Karpas-422 (cell line): ENCODE measurements around the gene TUBB2B. TPM values are rescaled to one million over a fixed set of nuclear protein-coding genes. Genes with fewer than 3 reads are reported as not detected.
A peak's percentile ranks its signal among the peaks of the same experiment; 100 is the strongest.
"Not testable (repeated sequence)": the region's sequence is repeated elsewhere in the genome, so short reads cannot be mapped to it uniquely, and the experiment has no call there.

ENCODE experiments used
- DNase-seq: peaks from one replicate; pipeline ENCODE4 v3.0.0-alpha.2; 2015
- H2AFZ ChIP-seq: fragments of 200-600 bp; sonication (generic); 2 replicates; pipeline ENCODE4 v1.6.1; 2014; ENCODE audit warnings: antibody characterized with exemption, low read length, mixed read lengths
- H3K27ac ChIP-seq: fragments of 200-600 bp; sonication (generic); 2 replicates; pipeline ENCODE4 v1.5.1; 2014; ENCODE audit warnings: mild to moderate bottlenecking, low read length, moderate library complexity
- H3K27me3 ChIP-seq: fragments of 200-600 bp; sonication (generic); 2 replicates; pipeline ENCODE4 v1.6.1; 2014; ENCODE audit warnings: low read length, mixed read lengths
- H3K36me3 ChIP-seq: fragments of 200-600 bp; sonication (generic); 2 replicates; pipeline ENCODE4 v1.6.1; 2014; ENCODE audit warnings: low read length, mixed read lengths; ENCODE audit not compliant: insufficient read depth
- H3K4me1 ChIP-seq: fragments of 200-600 bp; sonication (generic); 2 replicates; pipeline ENCODE4 v1.6.1; 2014; ENCODE audit warnings: mild to moderate bottlenecking, low read length, mixed read lengths
- H3K4me2 ChIP-seq: fragments of 200-600 bp; sonication (generic); 2 replicates; pipeline ENCODE4 v1.6.1; 2014; ENCODE audit warnings: low read length, low read depth, mild to moderate bottlenecking; ENCODE audit not compliant: poor library complexity, severe bottlenecking
- H3K4me3 ChIP-seq: fragments of 200-600 bp; sonication (generic); 2 replicates; pipeline ENCODE4 v1.5.1; 2014; ENCODE audit warnings: mild to moderate bottlenecking, antibody characterized with exemption, low read length, mixed read lengths
- H3K79me2 ChIP-seq: fragments of 200-600 bp; sonication (generic); 2 replicates; pipeline ENCODE4 v1.6.1; 2014; ENCODE audit warnings: mild to moderate bottlenecking, low read length, mixed read lengths
- H3K9ac ChIP-seq: fragments of 200-600 bp; sonication (generic); 2 replicates; pipeline ENCODE4 v1.6.0; 2014; ENCODE audit warnings: low read length
- H3K9me2 ChIP-seq: fragments of 200-600 bp; sonication (generic), shearing (Covaris generic); replicated peaks from 2 replicates; pipeline ENCODE4 v1.6.0; 2014; ENCODE audit warnings: mild to moderate bottlenecking, low read length, moderate library complexity; ENCODE audit not compliant: insufficient read depth
- H3K9me3 ChIP-seq: fragments of 300-700, 200-600 bp; sonication (generic); 2 replicates; pipeline ENCODE4 v1.6.1; 2014; ENCODE audit warnings: low read length, mixed read lengths
- H4K20me1 ChIP-seq: fragments of 200-600 bp; sonication (generic); 2 replicates; pipeline ENCODE4 v1.6.1; 2014; ENCODE audit warnings: mild to moderate bottlenecking, antibody characterized with exemption, low read length, low read depth; ENCODE audit not compliant: insufficient read depth
- total RNA-seq: library from RNA; depleted of rRNA; stranded (reverse); fragments of >200 nt; shearing (Covaris generic); gene quantifications from 2 replicates; pipeline ENCODE4 v1.2.3, GENCODE V29; 2014; ENCODE audit warnings: low replicate concordance

Gene TUBB2B
- total RNA-seq, 1 experiment from 2014 or later: 0.34 TPM

DNA sequence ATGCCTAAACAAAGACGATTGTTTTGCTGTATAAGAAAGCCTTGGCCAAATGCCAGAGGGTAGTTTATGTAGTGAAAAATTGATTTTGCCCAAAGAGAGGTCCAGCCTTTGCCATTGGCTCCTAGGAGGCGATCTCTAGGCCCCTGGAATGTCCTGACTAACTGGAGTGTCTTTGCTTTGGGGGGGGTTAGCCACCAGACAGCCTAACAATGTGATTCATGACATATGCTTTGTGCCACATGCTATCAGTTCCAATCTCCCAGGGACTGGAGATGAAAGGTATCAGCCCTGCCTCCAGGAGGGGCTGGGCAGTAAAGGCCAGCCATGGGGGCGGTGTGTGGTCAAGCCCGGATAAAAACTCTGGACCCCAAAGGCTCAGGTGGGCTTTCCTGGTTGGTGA lies 37.4 kb downstream of the TUBB2B start:
- Histone ChIP-seq H3K4me3 (no peak overlapping the region), H3K9me2 (no peaks in the 10 kb centered on the region), H3K9me3 (no peaks in the 10 kb centered on the region), H3K27me3 (no peaks in the 10 kb centered on the region; the same call in 1 of the 2 replicates), H4K20me1 (no peaks in the 10 kb centered on the region), H2AFZ (no peak overlapping the region), H3K4me2 (no peak overlapping the region), H3K4me1 (peaks cover 4% of the 10 kb centered on the region; the same call in 1 of the 2 replicates), H3K36me3 (no peaks in the 10 kb centered on the region), H3K9ac (no peak overlapping the region), H3K79me2 (no peaks in the 10 kb centered on the region), H3K27ac (no peak overlapping the region)
- no peak for DNase-seq

DNA sequence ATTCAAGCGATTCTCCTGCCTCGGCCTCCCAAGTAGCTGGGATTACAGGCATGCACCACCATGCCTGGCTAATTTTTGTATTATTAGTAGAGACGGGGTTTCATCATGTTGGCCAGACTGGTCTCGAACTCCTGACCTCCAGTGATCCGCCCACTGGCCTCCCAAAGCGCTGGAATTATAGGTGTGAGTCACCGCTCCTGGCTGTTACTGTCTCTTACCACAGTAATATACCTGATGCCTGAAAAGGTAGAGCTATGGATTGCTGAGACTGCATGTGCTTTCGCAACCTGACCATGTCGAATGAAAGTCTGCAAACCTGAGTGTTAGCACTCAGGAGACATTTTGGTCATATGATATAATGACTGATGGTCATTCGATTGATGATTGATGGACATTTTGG lies 38.3 kb downstream of the TUBB2B start:
- H3K4me1 ChIP-seq, H2AFZ ChIP-seq, H3K9me3 ChIP-seq, H3K9ac ChIP-seq, H3K79me2 ChIP-seq, H3K27me3 ChIP-seq, DNase-seq, H4K20me1 ChIP-seq, H3K9me2 ChIP-seq, H3K4me3 ChIP-seq, H3K4me2 ChIP-seq, H3K36me3 ChIP-seq, H3K27ac ChIP-seq: not testable (repeated sequence)

DNA sequence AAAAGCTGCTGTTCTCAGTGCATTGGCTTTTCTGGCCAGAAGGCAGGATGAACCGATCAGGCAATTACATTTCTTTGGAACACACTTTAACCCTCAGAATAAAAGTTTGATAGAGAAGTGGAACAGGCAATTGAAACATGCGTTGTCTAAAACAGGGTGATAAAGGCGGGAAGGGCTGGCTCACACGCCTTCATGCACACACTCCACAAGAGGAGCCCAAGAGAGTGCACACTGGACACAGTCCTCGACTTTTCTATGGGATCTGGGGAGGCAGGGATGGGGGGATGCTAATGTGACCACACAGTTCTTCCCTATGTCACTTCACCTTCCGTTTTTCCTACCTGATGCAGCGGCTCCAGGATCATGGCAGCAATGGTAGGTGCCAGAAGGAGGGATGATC lies 39.2 kb downstream of the TUBB2B start:
- Histone ChIP-seq H3K36me3 (no peaks in the 10 kb centered on the region), H3K79me2 (no peaks in the 10 kb centered on the region), H3K9me3 (no peaks in the 10 kb centered on the region), H3K9me2 (no peaks in the 10 kb centered on the region), H4K20me1 (no peaks in the 10 kb centered on the region), H3K4me3 (no peak overlapping the region), H3K27ac (no peak overlapping the region), H3K4me2 (no peak overlapping the region), H2AFZ (no peak overlapping the region), H3K4me1 (peaks cover 4% of the 10 kb centered on the region; the same call in 1 of the 2 replicates), H3K9ac (no peak overlapping the region), H3K27me3 (no peaks in the 10 kb centered on the region; the same call in 1 of the 2 replicates)
- no peak for DNase-seq

DNA sequence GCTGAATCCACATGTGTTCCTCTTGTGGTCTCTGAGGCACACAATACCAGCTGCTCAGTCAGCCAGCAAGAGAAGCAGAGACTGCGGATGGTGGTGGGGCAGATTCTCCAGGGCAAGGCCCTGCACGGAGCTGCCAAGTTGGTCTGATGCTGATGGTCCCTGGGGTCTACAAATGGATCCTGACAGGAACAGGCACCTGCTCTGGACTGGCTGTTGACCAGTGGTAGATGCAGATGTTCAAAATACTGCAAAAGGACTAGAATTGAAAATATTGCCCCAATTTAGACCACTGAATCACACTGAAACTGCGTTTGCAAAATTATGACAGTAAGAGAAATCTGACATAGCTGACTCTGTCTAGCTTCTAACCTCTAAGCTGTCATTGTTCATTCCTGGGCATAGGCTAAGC lies 40.5 kb downstream of the TUBB2B start:
- DNase-seq: peak; percentile 37
- H3K9me3 ChIP-seq: no peaks in the 10 kb centered on the region
- no peak overlapping the region for H3K4me2 ChIP-seq
- peaks cover 4% of the 10 kb centered on the region; the same call in 1 of the 2 replicates for H3K4me1 ChIP-seq
- H3K36me3 ChIP-seq: no peaks in the 10 kb centered on the region
- no peak overlapping the region for H3K9ac ChIP-seq
- no peak overlapping the region for H3K27ac ChIP-seq
- no peak overlapping the region for H2AFZ ChIP-seq
- H3K79me2 ChIP-seq: no peaks in the 10 kb centered on the region
- H3K27me3 ChIP-seq: no peaks in the 10 kb centered on the region; the same call in 1 of the 2 replicates
- H3K9me2 ChIP-seq: no peaks in the 10 kb centered on the region
- no peak overlapping the region for H3K4me3 ChIP-seq
- H4K20me1 ChIP-seq: no peaks in the 10 kb centered on the region

DNA sequence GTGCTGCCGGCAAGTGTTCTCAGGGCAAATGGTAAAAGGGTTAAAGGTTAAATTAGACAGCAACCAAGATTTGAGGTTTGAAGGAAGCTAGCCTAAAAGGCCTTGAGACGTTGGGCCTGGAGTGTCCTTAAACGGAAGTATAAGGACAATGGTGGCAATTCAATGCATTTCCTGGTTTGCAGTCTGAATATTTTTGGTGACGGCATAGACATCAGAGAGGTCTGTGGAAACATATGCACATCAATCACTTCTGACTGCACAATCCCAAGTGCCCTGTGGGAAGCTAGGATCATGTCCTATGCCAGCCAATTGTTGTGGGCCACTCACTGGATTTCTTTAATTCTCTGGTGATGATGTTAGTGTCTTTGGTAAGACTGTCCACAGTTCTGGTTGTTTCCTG lies 44.4 kb downstream of the TUBB2B start:
- no peaks in the 10 kb centered on the region for H3K9me3 ChIP-seq
- H3K36me3 ChIP-seq: no peaks in the 10 kb centered on the region
- H3K9me2 ChIP-seq: no peaks in the 10 kb centered on the region
- no peaks in the 10 kb centered on the region; the same call in 1 of the 2 replicates for H3K27me3 ChIP-seq
- H3K4me3 ChIP-seq: no peak overlapping the region
- H3K4me1 ChIP-seq: peaks cover 4% of the 10 kb centered on the region; the same call in 1 of the 2 replicates
- peak; percentile 11 for DNase-seq
- H4K20me1 ChIP-seq: no peaks in the 10 kb centered on the region
- H2AFZ ChIP-seq: no peak overlapping the region
- no peak overlapping the region for H3K4me2 ChIP-seq
- H3K79me2 ChIP-seq: no peaks in the 10 kb centered on the region
- no peak overlapping the region for H3K27ac ChIP-seq
- no peak overlapping the region for H3K9ac ChIP-seq

DNA sequence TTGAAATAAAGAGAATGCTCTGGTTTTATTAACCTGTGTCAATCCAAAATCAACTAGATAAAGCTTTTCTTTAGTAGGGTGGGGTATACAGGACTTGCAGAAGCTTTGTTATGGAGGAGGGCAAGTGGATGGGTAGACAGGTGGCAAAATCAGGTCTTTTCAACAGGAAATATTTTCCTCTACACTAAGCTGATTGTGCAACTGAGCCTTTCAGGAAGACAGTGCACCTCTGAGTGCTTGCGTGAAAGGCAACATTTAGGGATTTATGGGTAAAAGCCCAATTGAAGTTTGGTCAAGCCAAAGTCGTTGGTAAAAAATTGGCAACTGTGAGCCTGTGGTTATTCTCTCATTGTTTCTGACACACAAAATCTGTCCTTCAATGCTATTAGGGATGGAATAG lies 46.3 kb downstream of the TUBB2B start:
- Histone ChIP-seq H3K4me2 (no peak overlapping the region), H3K4me1 (no peaks in the 10 kb centered on the region), H3K9me2 (no peaks in the 10 kb centered on the region), H3K27ac (no peak overlapping the region), H3K27me3 (no peaks in the 10 kb centered on the region), H3K79me2 (no peaks in the 10 kb centered on the region), H3K36me3 (no peaks in the 10 kb centered on the region), H3K9ac (no peak overlapping the region), H3K4me3 (no peak overlapping the region), H4K20me1 (no peaks in the 10 kb centered on the region), H3K9me3 (no peaks in the 10 kb centered on the region), H2AFZ (no peak overlapping the region)
- peak; percentile 10 for DNase-seq

DNA sequence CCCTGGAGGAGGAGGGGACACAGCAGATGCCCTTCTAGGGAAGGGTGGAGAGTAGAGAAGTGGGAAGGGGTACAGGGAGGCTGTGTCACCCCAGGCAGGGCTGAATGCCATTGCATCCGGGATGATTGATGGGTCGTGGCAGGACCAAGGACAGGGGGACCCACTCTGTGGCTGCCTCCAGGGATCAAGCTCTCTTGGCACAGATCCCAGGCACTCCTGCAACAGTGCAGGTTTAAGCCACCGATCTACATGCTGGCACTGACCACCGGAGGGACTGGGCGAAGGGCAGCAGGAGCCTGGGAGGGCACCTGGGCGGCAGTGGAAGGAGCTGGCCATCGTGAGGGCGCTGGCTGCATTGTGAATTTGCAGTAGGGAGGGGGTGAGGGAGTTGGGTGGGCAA lies 47.5 kb downstream of the TUBB2B start:
- H3K9ac ChIP-seq, H3K4me2 ChIP-seq, H4K20me1 ChIP-seq, H2AFZ ChIP-seq, H3K27ac ChIP-seq, DNase-seq, H3K9me3 ChIP-seq, H3K4me1 ChIP-seq, H3K4me3 ChIP-seq, H3K36me3 ChIP-seq, H3K79me2 ChIP-seq, H3K27me3 ChIP-seq, H3K9me2 ChIP-seq: not testable (repeated sequence)

DNA sequence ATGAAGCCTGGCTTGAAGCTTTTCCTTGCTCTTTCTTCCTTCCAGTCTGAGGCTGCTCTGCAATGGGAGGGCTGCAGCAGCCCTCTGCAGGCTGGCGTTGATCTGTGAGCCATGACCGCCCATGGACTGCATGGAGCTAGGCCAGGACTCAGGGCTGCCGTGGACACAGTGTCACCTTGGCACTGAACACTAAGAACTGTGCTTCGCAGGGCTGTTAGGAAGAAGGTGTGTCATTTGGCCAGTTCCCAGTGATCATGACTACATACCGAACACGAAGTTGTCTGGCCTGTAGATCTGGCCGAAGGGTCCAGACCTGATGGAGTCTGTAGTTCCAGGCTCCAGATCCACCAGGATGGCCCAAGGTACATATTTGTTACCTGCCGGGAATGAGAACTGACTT lies 48.8 kb downstream of the TUBB2B start:
- not testable (repeated sequence) for H2AFZ ChIP-seq, H3K27ac ChIP-seq, H3K36me3 ChIP-seq, H3K9me3 ChIP-seq, H3K4me3 ChIP-seq, H4K20me1 ChIP-seq, H3K4me1 ChIP-seq, H3K9me2 ChIP-seq, H3K4me2 ChIP-seq, H3K9ac ChIP-seq, DNase-seq, H3K79me2 ChIP-seq, H3K27me3 ChIP-seq
